IMR-90 (cell line): ENCODE results near the gene C2orf74. TPM values are rescaled to one million over a fixed set of nuclear protein-coding genes. Genes with fewer than 3 reads are reported as not detected.

ENCODE experiments used
- ATAC-seq: fragments of 200-7000 bp; cut with Tn5 transposase; 2 replicates; pipeline ENCODE4 v1.9.1; 2020; ENCODE audit warnings: low read depth, mild to moderate bottlenecking, moderate library complexity
- BruUV-seq: library from RNA; stranded (reverse); fragments of 400-500 nt; replicated peaks from 2 replicates; lab custom pipeline; 2021; lab: Mats Ljungman, UMichigan
- CTCF ChIA-PET: fragments of 300-600 bp; formaldehyde crosslinking; extraction: SDS; loops from one replicate; lab custom pipeline; 2021; ENCODE audit warnings: antibody characterized with exemption; lab: Yijun Ruan, JAX
- POLR2A ChIA-PET: fragments of 300-600 bp; sonication (Branson Sonifier 250); formaldehyde crosslinking; loops from one replicate; lab custom pipeline; 2022; ENCODE audit warnings: antibody characterized with exemption; ENCODE audit not compliant: unreplicated experiment; lab: Charles Lee
- DNase-seq: peaks from one replicate; pipeline ENCODE4 v3.0.0; 2013
- H2AFZ ChIP-seq: replicated peaks from 2 replicates; pipeline ENCODE3; 2013; ENCODE audit warnings: low read length, mild to moderate bottlenecking; ENCODE audit not compliant: poor library complexity
- H2AK5ac ChIP-seq: 2 replicates; pipeline ENCODE4 v1.6.1; 2013; ENCODE audit warnings: low read depth, low read length, inconsistent platforms
- H2AK9ac ChIP-seq: replicated peaks from 2 replicates; pipeline ENCODE3; 2013; ENCODE audit warnings: mild to moderate bottlenecking, low read depth, low read length, moderate library complexity; ENCODE audit not compliant: poor library complexity
- H2BK120ac ChIP-seq: 2 replicates; pipeline ENCODE4 v1.6.1; 2013; ENCODE audit warnings: low read depth, low read length, inconsistent platforms
- H2BK15ac ChIP-seq: 3 replicates; pipeline ENCODE4 v1.6.1; 2013; ENCODE audit warnings: low read depth, low read length, inconsistent platforms
- H2BK20ac ChIP-seq: 2 replicates; pipeline ENCODE4 v1.6.1; 2013; ENCODE audit warnings: low read depth, mild to moderate bottlenecking, inconsistent platforms, low read length, moderate library complexity
- H2BK5ac ChIP-seq: 2 replicates; pipeline ENCODE4 v1.6.1; 2013; ENCODE audit warnings: mild to moderate bottlenecking, low read depth, low read length, inconsistent platforms; ENCODE audit not compliant: poor library complexity, severe bottlenecking
- H3K14ac ChIP-seq: replicated peaks from 2 replicates; pipeline ENCODE4 v1.6.1; 2013; ENCODE audit warnings: low read depth, low read length, inconsistent platforms
- H3K18ac ChIP-seq: 2 replicates; pipeline ENCODE4 v1.6.1; 2013; ENCODE audit warnings: low read depth, low read length, control low read depth
- H3K23ac ChIP-seq: 2 replicates; pipeline ENCODE4 v1.6.1; 2013; ENCODE audit warnings: low read depth, low read length, inconsistent platforms
- H3K27ac ChIP-seq: 2 replicates; pipeline ENCODE4 v1.5.1; 2013; ENCODE audit warnings: mild to moderate bottlenecking, control low read depth, low read length; ENCODE audit not compliant: insufficient read depth
- H3K27me3 ChIP-seq: 2 replicates; pipeline ENCODE4 v1.6.1; 2013; ENCODE audit warnings: low read length; ENCODE audit not compliant: control insufficient read depth, insufficient read depth
- H3K36me3 ChIP-seq: 2 replicates; pipeline ENCODE4 v1.6.1; 2013; ENCODE audit warnings: low read length, mixed read lengths; ENCODE audit not compliant: control insufficient read depth, insufficient read depth
- H3K4ac ChIP-seq: 2 replicates; pipeline ENCODE4 v1.6.1; 2013; ENCODE audit warnings: low read depth, low read length, inconsistent platforms
- H3K4me1 ChIP-seq: 2 replicates; pipeline ENCODE4 v1.6.1; 2013; ENCODE audit warnings: low read length, mixed read lengths; ENCODE audit not compliant: control insufficient read depth, insufficient read depth
- H3K4me2 ChIP-seq: 2 replicates; pipeline ENCODE4 v1.6.1; 2013; ENCODE audit warnings: low read depth, mild to moderate bottlenecking, control low read depth, low read length, moderate library complexity
- H3K4me3 ChIP-seq: 2 replicates; pipeline ENCODE4 v1.5.1; 2013; ENCODE audit warnings: low read depth, mild to moderate bottlenecking, control low read depth, low read length, moderate library complexity; ENCODE audit not compliant: insufficient read depth
- H3K56ac ChIP-seq: 2 replicates; pipeline ENCODE4 v1.6.1; 2013; ENCODE audit warnings: low read length, inconsistent platforms; ENCODE audit not compliant: insufficient read depth; ENCODE audit errors: extremely low read depth
- H3K79me1 ChIP-seq, 2 experiments: 2 replicates each; pipeline ENCODE4 v1.6.1; 2013; ENCODE audit warnings: low read length in 2 of 2, inconsistent platforms in 1 of 2, low read depth in 1 of 2
- H3K9ac ChIP-seq: 2 replicates; pipeline ENCODE4 v1.6.1; 2013; ENCODE audit warnings: low read depth, low read length, control low read depth
- H3K9me1 ChIP-seq: 2 replicates; pipeline ENCODE4 v1.6.1; 2013; ENCODE audit warnings: low read length, inconsistent platforms; ENCODE audit not compliant: insufficient read depth
- H3K9me3 ChIP-seq: 2 replicates; pipeline ENCODE4 v1.6.1; 2013; ENCODE audit warnings: low read length; ENCODE audit not compliant: control insufficient read depth, insufficient read depth
- H4K20me1 ChIP-seq: 2 replicates; pipeline ENCODE4 v1.6.1; 2013; ENCODE audit warnings: low read length, inconsistent platforms; ENCODE audit not compliant: insufficient read depth
- H4K5ac ChIP-seq: 2 replicates; pipeline ENCODE4 v1.6.1; 2013; ENCODE audit warnings: mild to moderate bottlenecking, low read depth, low read length, control low read depth
- H4K8ac ChIP-seq, 2 experiments: 2 replicates each; pipeline ENCODE4 v1.6.1; 2013; ENCODE audit warnings: low read depth in 2 of 2, low read length in 2 of 2, control low read depth in 1 of 2, inconsistent platforms in 1 of 2
- H4K91ac ChIP-seq: 2 replicates; pipeline ENCODE4 v1.6.1; 2013; ENCODE audit warnings: low read depth, low read length, inconsistent platforms; ENCODE audit not compliant: insufficient read depth
- BHLHE40 ChIP-seq: fragments of 150-350 bp; IDR thresholded peaks from 2 replicates; pipeline ENCODE4 v1.6.1; 2016; ENCODE audit warnings: mild to moderate bottlenecking, low read depth, low read length
- CEBPB ChIP-seq: IDR thresholded peaks from 2 replicates; pipeline ENCODE4 v1.6.1; 2012; ENCODE audit warnings: low read depth, low read length, improper control_type of control experiment
- CHD1 ChIP-seq: IDR thresholded peaks from 2 replicates; pipeline ENCODE4 v1.6.1; 2012; ENCODE audit warnings: low read depth, low read length, improper control_type of control experiment
- FOS ChIP-seq: fragments of 150-350 bp; IDR thresholded peaks from 2 replicates; pipeline ENCODE4 v1.6.1; 2016; ENCODE audit warnings: low read depth, low read length
- MAFK ChIP-seq: IDR thresholded peaks from 2 replicates; pipeline ENCODE4 v1.6.1; 2012; ENCODE audit warnings: low read depth, low read length, improper control_type of control experiment
- MAZ ChIP-seq: IDR thresholded peaks from 2 replicates; pipeline ENCODE4 v1.6.1; 2012; ENCODE audit warnings: low read depth, mild to moderate bottlenecking, low read length, improper control_type of control experiment, moderate library complexity, borderline replicate concordance
- MXI1 ChIP-seq: IDR thresholded peaks from 2 replicates; pipeline ENCODE4 v1.6.1; 2012; ENCODE audit warnings: low read depth, mild to moderate bottlenecking, low read length, moderate library complexity, borderline replicate concordance
- NFE2L2 ChIP-seq: fragments of 150-350 bp; IDR thresholded peaks from 2 replicates; pipeline ENCODE4 v1.6.1; 2016; ENCODE audit warnings: low read depth, mild to moderate bottlenecking, low read length
- RAD21 ChIP-seq: IDR thresholded peaks from 2 replicates; pipeline ENCODE4 v1.6.1; 2012; ENCODE audit warnings: low read length, improper control_type of control experiment
- RCOR1 ChIP-seq: IDR thresholded peaks from 2 replicates; pipeline ENCODE4 v1.6.1; 2012; ENCODE audit warnings: mild to moderate bottlenecking, low read length, improper control_type of control experiment; ENCODE audit not compliant: insufficient replicate concordance
- RFX5 ChIP-seq: IDR thresholded peaks from 2 replicates; pipeline ENCODE4 v1.8.0; 2012; ENCODE audit warnings: low read depth, mild to moderate bottlenecking, low read length, moderate library complexity
- SMC3 ChIP-seq: fragments of 150-350 bp; IDR thresholded peaks from 2 replicates; pipeline ENCODE4 v1.6.1; 2016; ENCODE audit warnings: low read depth, mild to moderate bottlenecking, antibody characterized with exemption, low read length, moderate library complexity
- WGBS, 2 experiments: methylation state at CpG; one replicate each; pipeline versions ENCODE4 v1.1.5 to v1.1.7; 2013; ENCODE audit warnings: missing lambda C conversion rate in 2 of 2; ENCODE audit not compliant: insufficient read length in 1 of 2; ENCODE audit errors: extremely low coverage in 2 of 2; 5-methylcytosine and 5-hydroxymethylcytosine counted together
- dilution Hi-C: fragments of 300-500 bp; cut with HindIII; formaldehyde crosslinking; loops from one replicate; pipeline ENCODE4 v1.14.3; 2018; ENCODE audit warnings: low sequenced_read_pairs; ENCODE audit not compliant: unreplicated experiment
- in situ Hi-C: fragments of 300-500 bp; cut with MboI; formaldehyde crosslinking; loops from 3 replicates; pipeline ENCODE4 v1.14.3; 2019; ENCODE audit warnings: low sequenced_read_pairs, inconsistent platforms, mixed read lengths
- intact Hi-C: fragments of 100-400 bp; cut with micrococcal nuclease; formaldehyde crosslinking; loops from 2 replicates; pipeline ENCODE4 v1.10.0; 2022
- polyA plus RNA-seq, 3 experiments: library from polyadenylated mRNA; depleted of rRNA; stranded (reverse); fragments of >200 nt; gene quantifications; 2 replicates each; pipeline ENCODE4 v1.2.3, GENCODE V29; 2012; ENCODE audit warnings: low replicate concordance in 1 of 3
- total RNA-seq: library from RNA; depleted of rRNA; stranded (reverse); fragments of >200 nt; gene quantifications from 2 replicates; pipeline ENCODE4 v1.2.3, GENCODE V29; 2012
- TF ChIP-seq, protein P1 (sequence below): fragments of 150-350 bp; IDR thresholded peaks from 2 replicates; pipeline ENCODE4 v1.6.1; 2017; ENCODE audit warnings: mild to moderate bottlenecking, antibody characterized with exemption, low read length, low read depth
- TF ChIP-seq, protein P2 (sequence below): conservative IDR thresholded peaks from 2 replicates; pipeline ENCODE4 v1.5.1; 2012; ENCODE audit warnings: mild to moderate bottlenecking, low read depth, low read length, improper control_type of control experiment

C2orf74 gene
- total and polyA plus RNA-seq, 2 of the 4 experiments (the other 2 are of a cell fraction), result 8.4 to 21.9 TPM

DNA sequence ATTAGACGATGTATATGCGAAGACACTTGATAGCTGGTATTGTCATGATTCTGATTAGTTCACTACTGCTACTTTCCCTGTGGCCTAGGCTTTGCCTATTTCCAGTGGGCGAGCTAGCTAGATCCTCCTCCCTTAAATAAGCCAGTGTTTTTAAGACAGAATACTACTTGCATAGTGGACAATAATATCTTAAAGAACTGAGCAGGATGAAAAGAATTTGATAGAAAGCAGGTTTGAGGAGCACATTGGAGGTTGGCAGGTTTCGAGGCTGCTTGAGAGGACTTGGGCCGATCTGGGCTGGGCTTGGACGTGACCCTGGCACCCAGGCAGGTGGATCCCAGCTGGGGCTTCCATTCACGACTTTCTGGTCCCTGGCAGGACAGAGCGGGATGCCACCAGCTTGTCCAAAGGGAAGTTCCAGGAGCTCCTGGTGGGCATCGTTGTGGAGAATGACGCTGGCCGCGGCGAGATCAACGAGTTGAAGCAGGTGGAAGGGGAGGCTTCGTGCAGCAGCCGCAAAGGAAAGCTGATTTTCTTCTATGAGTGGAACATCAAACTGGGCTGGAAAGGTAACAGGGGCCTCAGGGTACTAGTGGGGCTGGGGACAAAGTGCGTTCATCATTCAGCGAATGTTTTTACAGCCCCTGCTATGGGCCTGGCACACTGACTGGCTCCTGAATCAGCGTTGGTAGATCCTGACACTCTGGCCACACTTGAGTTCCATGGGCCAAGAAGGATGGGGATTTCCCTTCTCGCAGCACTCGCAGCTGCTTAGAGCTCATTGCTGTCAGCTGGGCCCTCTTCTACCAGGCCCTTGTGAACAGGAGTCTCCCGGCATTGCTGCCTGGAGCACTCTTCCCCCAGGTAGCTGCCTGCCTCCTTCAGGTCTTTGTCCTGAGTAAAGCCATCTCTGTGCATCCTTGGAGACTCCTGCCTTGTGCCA lies 16.9 kb downstream of the C2orf74 start:
- peak overlapping the region; percentile 38 for H3K27ac ChIP-seq
- no peak for TF ChIP-seq BHLHE40
- TF ChIP-seq, protein P1, sequence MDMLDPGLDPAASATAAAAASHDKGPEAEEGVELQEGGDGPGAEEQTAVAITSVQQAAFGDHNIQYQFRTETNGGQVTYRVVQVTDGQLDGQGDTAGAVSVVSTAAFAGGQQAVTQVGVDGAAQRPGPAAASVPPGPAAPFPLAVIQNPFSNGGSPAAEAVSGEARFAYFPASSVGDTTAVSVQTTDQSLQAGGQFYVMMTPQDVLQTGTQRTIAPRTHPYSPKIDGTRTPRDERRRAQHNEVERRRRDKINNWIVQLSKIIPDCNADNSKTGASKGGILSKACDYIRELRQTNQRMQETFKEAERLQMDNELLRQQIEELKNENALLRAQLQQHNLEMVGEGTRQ, result no peak
- TF ChIP-seq MAZ, result no peak
- no peak for TF ChIP-seq CEBPB
- TF ChIP-seq MXI1, result no peak
- no peak for TF ChIP-seq FOS
- no peak for TF ChIP-seq MAFK
- no peak for TF ChIP-seq RAD21
- no peak for TF ChIP-seq RCOR1
- no peak for TF ChIP-seq CHD1
- TF ChIP-seq, protein P2, sequence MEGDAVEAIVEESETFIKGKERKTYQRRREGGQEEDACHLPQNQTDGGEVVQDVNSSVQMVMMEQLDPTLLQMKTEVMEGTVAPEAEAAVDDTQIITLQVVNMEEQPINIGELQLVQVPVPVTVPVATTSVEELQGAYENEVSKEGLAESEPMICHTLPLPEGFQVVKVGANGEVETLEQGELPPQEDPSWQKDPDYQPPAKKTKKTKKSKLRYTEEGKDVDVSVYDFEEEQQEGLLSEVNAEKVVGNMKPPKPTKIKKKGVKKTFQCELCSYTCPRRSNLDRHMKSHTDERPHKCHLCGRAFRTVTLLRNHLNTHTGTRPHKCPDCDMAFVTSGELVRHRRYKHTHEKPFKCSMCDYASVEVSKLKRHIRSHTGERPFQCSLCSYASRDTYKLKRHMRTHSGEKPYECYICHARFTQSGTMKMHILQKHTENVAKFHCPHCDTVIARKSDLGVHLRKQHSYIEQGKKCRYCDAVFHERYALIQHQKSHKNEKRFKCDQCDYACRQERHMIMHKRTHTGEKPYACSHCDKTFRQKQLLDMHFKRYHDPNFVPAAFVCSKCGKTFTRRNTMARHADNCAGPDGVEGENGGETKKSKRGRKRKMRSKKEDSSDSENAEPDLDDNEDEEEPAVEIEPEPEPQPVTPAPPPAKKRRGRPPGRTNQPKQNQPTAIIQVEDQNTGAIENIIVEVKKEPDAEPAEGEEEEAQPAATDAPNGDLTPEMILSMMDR, result no peak
- no peak for TF ChIP-seq NFE2L2
- no peak for TF ChIP-seq SMC3
- no peak for TF ChIP-seq RFX5
- H4K20me1 ChIP-seq, result peaks cover 8% of the 10 kb centered on the region; the same call in 1 of the 2 replicates
- intact Hi-C loops (no loop called here), dilution Hi-C loops (no loop called here), in situ Hi-C loops (no loop called here)
- peak overlapping the region; percentile 2 to 98; a peak in 3 of 4 replicates for H4K8ac ChIP-seq
- H2AK9ac ChIP-seq, result peak overlapping the region; percentile 86
- no peaks in the 10 kb centered on the region for H3K9me3 ChIP-seq
- peak overlapping the region; percentile 8 for H3K56ac ChIP-seq
- peak overlapping the region; percentile 54 for H2AK5ac ChIP-seq
- ATAC-seq (no peak), DNase-seq (peak; percentile 61)
- H3K18ac ChIP-seq, result no peak overlapping the region
- 91% methylated on average over 15 of the region's 22 CpGs; no CpG with 5 or more reads in 1 of the 2 experiments for WGBS, 2 experiments
- peaks cover 34% of the 10 kb centered on the region for H3K36me3 ChIP-seq
- peak overlapping the region; percentile 61 for H2BK5ac ChIP-seq
- H3K27me3 ChIP-seq, result no peaks in the 10 kb centered on the region
- H2BK15ac ChIP-seq, result no peak overlapping the region; the same call in 2 of the 3 replicates
- H4K91ac ChIP-seq, result peak overlapping the region; percentile 35; the same call in 1 of the 2 replicates
- peaks cover 28% of the 10 kb centered on the region for H3K4me1 ChIP-seq
- H3K14ac ChIP-seq, result peak overlapping the region; percentile 94
- peaks cover 37 to 61% of the 10 kb centered on the region in 2 experiments for H3K79me1 ChIP-seq
- no peak overlapping the region for H3K4me3 ChIP-seq
- H3K4ac ChIP-seq, result peak overlapping the region; percentile 93
- peak overlapping the region; percentile 19 for H2AFZ ChIP-seq
- BruUV-seq, result no TSS peak
- no peak overlapping the region for H4K5ac ChIP-seq
- peak overlapping the region; percentile 96 for H3K4me2 ChIP-seq
- H2BK20ac ChIP-seq, result no peak overlapping the region
- ChIA-PET POLR2A (no interaction called here), CTCF (no interaction called here)
- no peak overlapping the region for H2BK120ac ChIP-seq
- peak overlapping the region; percentile 76; the same call in 1 of the 2 replicates for H3K23ac ChIP-seq
- H3K9me1 ChIP-seq, result peaks cover 33% of the 10 kb centered on the region
- H3K9ac ChIP-seq, result peak overlapping the region; percentile 30
